ENCODE data around the gene TRMT6. TPM values are rescaled to one million over a fixed set of nuclear protein-coding genes. Genes with fewer than 3 reads are reported as not detected.

The TRMT6 gene, protein sequence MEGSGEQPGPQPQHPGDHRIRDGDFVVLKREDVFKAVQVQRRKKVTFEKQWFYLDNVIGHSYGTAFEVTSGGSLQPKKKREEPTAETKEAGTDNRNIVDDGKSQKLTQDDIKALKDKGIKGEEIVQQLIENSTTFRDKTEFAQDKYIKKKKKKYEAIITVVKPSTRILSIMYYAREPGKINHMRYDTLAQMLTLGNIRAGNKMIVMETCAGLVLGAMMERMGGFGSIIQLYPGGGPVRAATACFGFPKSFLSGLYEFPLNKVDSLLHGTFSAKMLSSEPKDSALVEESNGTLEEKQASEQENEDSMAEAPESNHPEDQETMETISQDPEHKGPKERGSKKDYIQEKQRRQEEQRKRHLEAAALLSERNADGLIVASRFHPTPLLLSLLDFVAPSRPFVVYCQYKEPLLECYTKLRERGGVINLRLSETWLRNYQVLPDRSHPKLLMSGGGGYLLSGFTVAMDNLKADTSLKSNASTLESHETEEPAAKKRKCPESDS
- total RNA-seq (10 to 100 TPM in 1 of 2 donors, 1 to 10 TPM in 1; 8.9 to 11.0 TPM), polyA plus RNA-seq (1 to 10 TPM; 2.4 to 7.5 TPM)
- long read RNA-seq, donor 1, transcript TRMT6-201 (11 exons, 2,327 nt), result major isoform, 6 of 17 reads
- long read RNA-seq, donor 1, partial matches to known transcripts, result 8 of 17 reads
- long read RNA-seq, donor 1, other reads (novel, unspliced or antisense), result 3 of 17 reads
- long read RNA-seq, donor 2, partial matches to known transcripts, result 3 of 11 reads
- long read RNA-seq, donor 2, other reads (novel, unspliced or antisense), result 3 of 11 reads

DNA sequence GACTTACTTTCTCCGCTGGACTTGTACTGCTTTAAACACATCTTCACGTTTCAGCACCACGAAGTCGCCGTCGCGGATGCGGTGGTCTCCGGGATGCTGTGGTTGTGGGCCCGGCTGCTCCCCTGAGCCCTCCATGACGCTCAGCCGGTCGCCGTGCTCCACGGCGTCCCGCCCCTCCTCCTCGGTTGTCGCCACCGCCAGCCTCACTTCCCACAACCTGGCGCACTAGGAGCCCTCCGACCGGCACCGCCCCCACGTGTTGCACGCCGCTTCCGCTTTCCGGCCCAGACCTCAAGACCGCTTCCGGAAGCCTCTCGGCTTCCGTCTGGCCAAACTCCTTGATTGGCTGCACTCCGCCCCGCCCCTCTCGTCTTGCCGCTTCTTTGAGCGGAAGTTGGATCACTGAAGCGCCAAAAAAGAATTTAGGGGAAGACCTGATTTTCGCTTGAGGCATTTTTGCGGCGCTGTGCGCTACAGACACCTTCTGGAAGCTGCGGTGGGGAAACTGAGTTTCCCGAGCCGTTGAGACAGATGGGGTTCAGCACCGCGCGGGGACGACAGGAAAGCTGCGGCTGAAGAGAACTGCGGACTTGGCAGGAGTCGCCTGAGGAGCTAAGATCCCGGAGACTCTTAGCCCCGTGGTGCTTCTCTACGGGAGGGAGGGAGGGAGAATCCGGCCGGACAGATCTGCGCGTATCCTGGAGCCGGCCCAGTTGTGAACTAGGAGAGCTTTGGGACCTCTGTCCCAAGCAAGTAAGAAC lies at the start of gene TRMT6, which contains the start of gene MCM8:
Gene TRMT6, minus strand, starts transcription at position 263 of the 761 bp plus-strand sequence. Its CDS starts 128 bp downstream, at position 135.
Gene MCM8, plus strand, starts transcription at position 382 of the 761 bp plus-strand sequence. CDS start 1,364 bp downstream, outside the sequence.
- ATAC-seq (ENCODE audit: low FRiP score), result peak; percentile 100
- Histone ChIP-seq H3K27ac (ENCODE audit: low read depth in 1 of 2, low read length in 2 of 2) (peak within 1 kb of the TSS in 1 of 2 donors; percentile 65), H3K4me1 (ENCODE audit: control insufficient read depth in 1 of 2, insufficient read depth in 2 of 2, low read length in 2 of 2) (no peaks in the 10 kb centered on the region), H3K9me3 (ENCODE audit: control insufficient read depth, low read length) (no peaks in the 10 kb centered on the region), H3K4me3 (ENCODE audit: low read length in 2 of 2) (peak within 1 kb of the TSS; percentile 73 to 77), H3K27me3 (ENCODE audit: control insufficient read depth in 1 of 2, insufficient read depth in 2 of 2, low read length in 1 of 2) (no peaks in the 10 kb centered on the region), H3K36me3 (ENCODE audit: control insufficient read depth in 1 of 2, insufficient read depth in 2 of 2, low read length in 1 of 2) (peaks cover 0 to 4% of the 10 kb centered on the region in 2 donors)
- WGBS, 2 donors, result 0% methylated on average over 61 of the region's 61 CpGs
- peak; percentile 98 to 99 for DNase-seq
- intact Hi-C loops (cut with DNase I), result loop anchor here in 1 of 2 donors (5.0 kb wide), 2 partner anchors 52 to 127 kb away; no protein-coding TSS in a partner anchor

DNA sequence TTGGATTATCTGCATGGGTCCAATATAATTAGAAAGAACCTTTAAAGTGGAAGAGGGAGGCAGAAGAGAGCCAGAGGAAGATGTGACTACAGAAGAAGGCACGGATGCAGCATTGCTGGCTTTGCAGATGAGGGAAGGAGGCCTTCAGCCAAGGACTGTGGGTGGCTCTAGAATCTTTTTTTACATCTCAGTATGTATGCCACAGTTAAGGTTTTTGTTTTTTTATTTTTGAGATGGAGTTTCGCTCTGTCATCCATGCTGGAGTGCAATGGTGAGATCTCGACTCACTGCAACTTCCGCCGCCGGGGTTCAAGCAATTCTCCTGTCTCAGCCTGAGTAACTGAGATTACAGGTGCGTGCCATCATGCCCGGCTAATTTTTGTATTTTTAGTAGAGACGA lies 49.5 kb upstream of the TRMT6 start:
- Histone ChIP-seq H3K9me3 (ENCODE audit: control insufficient read depth, low read length) (no peaks in the 10 kb centered on the region), H3K27me3 (ENCODE audit: control insufficient read depth in 1 of 2, insufficient read depth in 2 of 2, low read length in 1 of 2) (no peaks in the 10 kb centered on the region), H3K36me3 (ENCODE audit: control insufficient read depth in 1 of 2, insufficient read depth in 2 of 2, low read length in 1 of 2) (peaks cover 0 to 2% of the 10 kb centered on the region in 2 donors), H3K27ac (ENCODE audit: low read depth in 1 of 2, low read length in 2 of 2) (no peak overlapping the region), H3K4me1 (ENCODE audit: control insufficient read depth in 1 of 2, insufficient read depth in 2 of 2, low read length in 2 of 2) (no peaks in the 10 kb centered on the region), H3K4me3 (ENCODE audit: low read length in 2 of 2) (no peak overlapping the region)
- DNase-seq, result no peak
- ATAC-seq (ENCODE audit: low FRiP score), result no peak
- 94 to 96% methylated on average over 9 of the region's 9 CpGs for WGBS, 2 donors
- intact Hi-C loops (cut with DNase I), result loop anchor here in 1 of 2 donors (5.0 kb wide), 1 partner anchor 47 kb away; the partner anchor contains the start of genes MCM8 and TRMT6

DNA sequence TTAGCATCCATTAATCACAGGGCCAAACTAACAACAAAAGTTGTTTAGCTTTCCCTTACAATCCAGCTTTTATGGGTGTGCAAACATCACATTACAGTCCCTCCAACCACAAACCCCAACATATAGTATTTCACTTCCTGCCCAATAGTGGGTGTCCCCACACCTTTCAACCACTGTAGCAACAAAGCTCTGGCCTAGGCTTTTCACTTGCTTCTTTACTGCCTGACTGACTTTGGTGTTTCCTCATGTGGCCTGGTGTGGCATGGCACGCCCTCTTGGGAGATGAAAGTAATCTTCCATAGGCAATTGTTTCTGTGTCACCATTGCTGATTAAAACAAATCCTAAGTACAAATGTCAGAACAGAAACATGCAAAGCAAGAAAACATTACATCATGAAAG lies 46.4 kb upstream of the TRMT6 start:
- Histone ChIP-seq H3K4me1 (ENCODE audit: control insufficient read depth in 1 of 2, insufficient read depth in 2 of 2, low read length in 2 of 2) (no peaks in the 10 kb centered on the region), H3K4me3 (ENCODE audit: low read length in 2 of 2) (no peak overlapping the region), H3K9me3 (ENCODE audit: control insufficient read depth, low read length) (no peaks in the 10 kb centered on the region), H3K27me3 (ENCODE audit: control insufficient read depth in 1 of 2, insufficient read depth in 2 of 2, low read length in 1 of 2) (no peaks in the 10 kb centered on the region), H3K27ac (ENCODE audit: low read depth in 1 of 2, low read length in 2 of 2) (no peak overlapping the region), H3K36me3 (ENCODE audit: control insufficient read depth in 1 of 2, insufficient read depth in 2 of 2, low read length in 1 of 2) (peaks cover 0 to 2% of the 10 kb centered on the region in 2 donors)
- DNase-seq (no peak), ATAC-seq (ENCODE audit: low FRiP score) (no peak)
- 88 to 90% methylated on average over 1 of the region's 1 CpG for WGBS, 2 donors
- intact Hi-C loops (cut with DNase I), result no loop called here

DNA sequence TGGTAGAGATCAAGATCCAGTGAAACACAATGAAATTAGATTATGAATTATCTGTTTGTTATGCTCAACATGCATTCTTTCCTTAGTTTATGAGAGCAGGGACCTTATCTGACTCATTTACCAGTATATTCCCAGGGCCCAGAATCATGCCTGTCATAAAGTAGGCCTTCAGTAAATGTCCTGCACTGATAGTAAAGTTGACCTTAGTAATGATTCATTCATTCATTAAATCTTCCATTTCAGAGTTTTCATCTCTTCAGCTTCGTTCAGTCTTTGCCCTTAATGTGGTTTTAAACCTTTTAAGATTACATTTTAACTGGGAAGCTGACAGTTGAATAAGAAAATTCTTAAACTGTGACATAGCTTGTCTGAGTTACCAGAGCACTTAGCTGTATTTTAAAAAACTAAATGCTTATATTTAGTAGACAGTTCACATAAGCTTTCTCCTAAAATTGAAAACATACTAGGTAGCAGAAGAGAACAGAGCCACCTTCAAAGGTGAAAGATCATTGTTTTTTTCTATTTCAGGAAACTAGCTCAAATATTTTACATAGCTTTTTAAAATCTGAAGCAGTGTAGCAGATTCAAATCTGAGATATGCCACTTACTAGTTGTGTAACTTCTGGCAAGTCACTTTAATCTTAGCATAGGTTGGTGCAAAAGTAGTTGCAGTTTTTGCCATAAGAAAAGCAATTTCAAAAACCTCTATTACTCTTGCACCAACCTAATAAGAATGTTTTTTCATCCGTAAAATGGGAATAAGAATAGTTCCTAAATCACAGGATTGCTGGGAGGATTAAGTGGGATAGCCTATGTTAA lies 41.5 kb upstream of the TRMT6 start:
- Histone ChIP-seq H3K27ac (ENCODE audit: low read depth in 1 of 2, low read length in 2 of 2) (no peak overlapping the region), H3K27me3 (ENCODE audit: control insufficient read depth in 1 of 2, insufficient read depth in 2 of 2, low read length in 1 of 2) (no peaks in the 10 kb centered on the region), H3K4me3 (ENCODE audit: low read length in 2 of 2) (no peak overlapping the region), H3K36me3 (ENCODE audit: control insufficient read depth in 1 of 2, insufficient read depth in 2 of 2, low read length in 1 of 2) (peaks cover 2 to 4% of the 10 kb centered on the region in 2 donors), H3K9me3 (ENCODE audit: control insufficient read depth, low read length) (no peaks in the 10 kb centered on the region), H3K4me1 (ENCODE audit: control insufficient read depth in 1 of 2, insufficient read depth in 2 of 2, low read length in 2 of 2) (no peaks in the 10 kb centered on the region)
- intact Hi-C loops (cut with DNase I), result no loop called here
- ATAC-seq (ENCODE audit: low FRiP score) (no peak), DNase-seq (no peak)
- WGBS, 2 donors, result 61 to 70% methylated on average over 2 of the region's 2 CpGs

DNA sequence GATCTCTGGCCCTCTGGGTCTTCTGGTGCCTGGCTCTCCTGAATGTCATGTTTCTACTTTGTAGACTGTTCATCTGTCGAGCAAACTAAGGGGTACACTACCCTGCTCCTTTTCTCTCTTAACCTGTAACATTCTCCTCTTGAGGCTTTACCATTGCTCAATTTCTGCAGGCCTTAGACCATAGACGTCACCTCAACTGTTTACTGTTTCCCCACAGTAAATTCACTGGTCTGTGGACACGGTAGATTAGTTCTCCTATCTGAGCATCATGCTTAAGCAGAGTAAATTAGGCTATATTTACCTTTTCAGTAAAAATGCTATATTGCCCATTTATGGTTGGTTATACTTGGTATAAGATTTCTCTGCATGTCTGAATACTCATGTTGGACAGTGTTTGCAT lies 40.6 kb upstream of the TRMT6 start:
- no peaks in the 10 kb centered on the region for H3K4me1 ChIP-seq (ENCODE audit: control insufficient read depth in 1 of 2, insufficient read depth in 2 of 2, low read length in 2 of 2)
- intact Hi-C loops (cut with DNase I), result no loop called here
- no peak overlapping the region for H3K27ac ChIP-seq (ENCODE audit: low read depth in 1 of 2, low read length in 2 of 2)
- WGBS, 2 donors, result 89 to 90% methylated on average over 3 of the region's 3 CpGs
- ATAC-seq (ENCODE audit: low FRiP score) (no peak), DNase-seq (no peak)
- no peak overlapping the region for H3K4me3 ChIP-seq (ENCODE audit: low read length in 2 of 2)
- H3K9me3 ChIP-seq (ENCODE audit: control insufficient read depth, low read length), result no peaks in the 10 kb centered on the region
- no peaks in the 10 kb centered on the region for H3K27me3 ChIP-seq (ENCODE audit: control insufficient read depth in 1 of 2, insufficient read depth in 2 of 2, low read length in 1 of 2)
- peaks cover 1 to 4% of the 10 kb centered on the region in 2 donors for H3K36me3 ChIP-seq (ENCODE audit: control insufficient read depth in 1 of 2, insufficient read depth in 2 of 2, low read length in 1 of 2)

DNA sequence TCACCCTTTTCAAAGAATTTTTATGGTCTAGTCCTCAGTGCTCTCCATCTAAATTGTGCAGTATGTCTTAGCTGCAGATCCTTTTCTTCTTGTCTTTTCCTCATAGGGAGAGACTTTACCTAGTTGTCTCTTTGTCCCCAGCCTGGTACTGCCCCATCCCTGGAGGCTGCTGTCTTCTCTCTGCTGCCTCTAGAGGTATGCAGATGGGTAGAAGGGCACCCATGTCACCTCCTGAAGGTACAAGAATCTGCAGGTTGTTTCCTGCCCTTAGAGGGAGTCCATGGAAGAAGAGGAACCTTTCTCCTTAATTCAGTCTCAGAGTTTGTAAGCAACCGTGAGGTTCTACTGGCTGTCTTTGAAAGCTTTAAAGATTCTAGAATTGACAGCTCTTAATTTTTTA lies 39.2 kb upstream of the TRMT6 start:
- Histone ChIP-seq H3K27ac (ENCODE audit: low read depth in 1 of 2, low read length in 2 of 2) (no peak overlapping the region), H3K4me1 (ENCODE audit: control insufficient read depth in 1 of 2, insufficient read depth in 2 of 2, low read length in 2 of 2) (no peaks in the 10 kb centered on the region), H3K9me3 (ENCODE audit: control insufficient read depth, low read length) (no peaks in the 10 kb centered on the region), H3K36me3 (ENCODE audit: control insufficient read depth in 1 of 2, insufficient read depth in 2 of 2, low read length in 1 of 2) (peaks cover 0 to 4% of the 10 kb centered on the region in 2 donors), H3K4me3 (ENCODE audit: low read length in 2 of 2) (no peak overlapping the region), H3K27me3 (ENCODE audit: control insufficient read depth in 1 of 2, insufficient read depth in 2 of 2, low read length in 1 of 2) (no peaks in the 10 kb centered on the region)
- intact Hi-C loops (cut with DNase I), result no loop called here
- DNase-seq, result no peak
- ATAC-seq (ENCODE audit: low FRiP score), result no peak
- 92 to 96% methylated on average over 1 of the region's 1 CpG for WGBS, 2 donors

DNA sequence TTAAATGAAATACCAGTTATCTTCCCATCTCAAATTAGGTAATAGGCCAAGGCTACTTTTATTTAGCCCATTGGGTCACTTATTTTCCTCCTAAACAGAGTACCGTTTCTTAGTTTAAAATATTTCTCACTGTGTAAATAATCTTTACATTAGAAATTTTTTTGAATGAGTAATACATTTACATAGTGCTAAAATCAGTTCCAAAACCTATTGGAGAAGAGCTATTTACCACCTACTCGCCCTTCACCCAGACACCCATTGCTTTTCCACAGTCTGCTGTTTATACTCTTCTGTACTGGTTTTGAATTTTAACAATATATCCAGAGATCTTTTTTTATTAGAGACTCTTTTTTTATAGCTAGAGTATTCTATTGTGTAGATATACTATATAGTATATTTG lies 37.0 kb upstream of the TRMT6 start:
- Histone ChIP-seq H3K36me3 (ENCODE audit: control insufficient read depth in 1 of 2, insufficient read depth in 2 of 2, low read length in 1 of 2) (peaks cover 0 to 4% of the 10 kb centered on the region in 2 donors), H3K27ac (ENCODE audit: low read depth in 1 of 2, low read length in 2 of 2) (no peak overlapping the region), H3K4me3 (ENCODE audit: low read length in 2 of 2) (no peak overlapping the region), H3K4me1 (ENCODE audit: control insufficient read depth in 1 of 2, insufficient read depth in 2 of 2, low read length in 2 of 2) (no peaks in the 10 kb centered on the region), H3K27me3 (ENCODE audit: control insufficient read depth in 1 of 2, insufficient read depth in 2 of 2, low read length in 1 of 2) (no peaks in the 10 kb centered on the region), H3K9me3 (ENCODE audit: control insufficient read depth, low read length) (no peaks in the 10 kb centered on the region)
- no peak for DNase-seq
- 89 to 93% methylated on average over 2 of the region's 2 CpGs for WGBS, 2 donors
- intact Hi-C loops (cut with DNase I), result no loop called here
- no peak for ATAC-seq (ENCODE audit: low FRiP score)

Measured in aorta (tissue), 5 donors.